Measurements from ENCODE around the gene PBX4.

PBX4 gene

GRCh38 chr19:19523177-19523576, 95.3 kb downstream of the PBX4 start:
- DNase-seq = no peak

GRCh38 chr19:19520989-19521388, 97.5 kb downstream of the PBX4 start:
- no peak for DNase-seq

GRCh38 chr19:19517235-19517619, 101.3 kb downstream of the PBX4 start:
- DNase-seq = no peak

- peak; percentile 92 for DNase-seq
Measured at GRCh38 chr19:19515642-19516519, 102.6 kb downstream of the PBX4 start, which contains the start of gene NDUFA13. Gene NDUFA13, plus strand, starts transcription at chr19:19516225. Its CDS starts 14 bp downstream, at chr19:19516239.

GRCh38 chr19:19514881-19515641, 103.4 kb downstream of the PBX4 start, which contains the start of gene TSSK6:
Gene TSSK6, minus strand, starts transcription at chr19:19515548. Its CDS starts 121 bp downstream, at chr19:19515427.
- no peak for DNase-seq

GRCh38 chr19:19514215-19514657, 104.3 kb downstream of the PBX4 start:
- DNase-seq = no peak

GRCh38 chr19:19513682-19514081, 104.8 kb downstream of the PBX4 start:
- DNase-seq = no peak

Measured in activated effector memory CD4-positive, alpha-beta T cell treated with Interleukin-2 at 50 U/mL for 16 hours (primary cell).